Measurements from ENCODE around the gene NAP1L4. TPM values are rescaled to one million over a fixed set of nuclear protein-coding genes. Genes with fewer than 3 reads are reported as not detected.

NAP1L4 gene
- total and polyA plus RNA-seq, 2 of the 4 experiments (the other 2 are of a cell fraction): 71.5 to 80.7 TPM

DNA sequence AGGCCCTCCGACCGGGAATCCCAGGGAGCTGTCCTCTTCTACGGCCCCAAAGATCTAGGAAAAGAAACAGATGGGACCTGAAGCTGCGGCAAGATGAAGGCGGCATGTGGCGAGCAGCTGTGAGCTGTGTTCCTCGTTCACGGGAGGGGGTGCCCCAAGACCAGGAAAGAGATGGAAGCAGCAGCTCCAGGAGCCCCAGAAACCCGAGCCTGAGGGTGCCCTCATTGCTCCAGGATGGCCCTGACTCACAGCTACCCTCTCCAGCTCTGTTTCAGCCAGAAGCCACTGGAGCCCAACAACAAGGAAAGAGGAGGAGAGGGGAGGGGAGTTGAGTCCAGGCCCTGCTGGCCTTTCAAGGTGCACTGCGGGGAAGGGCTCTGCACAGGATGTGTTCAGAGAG is 23.7 kb upstream of the NAP1L4 start:
- ATAC-seq (ENCODE audit: low read depth) (no peak), DNase-seq (no peak)
- WGBS, 2 experiments (ENCODE audit: extremely low coverage in 2 of 2, insufficient read length in 1 of 2): no CpG with 5 or more reads among the region's 10 CpGs
- H3K27me3 ChIP-seq (ENCODE audit: control insufficient read depth, insufficient read depth, low read length): no peaks in the 10 kb centered on the region
- no peak overlapping the region for H2AFZ ChIP-seq (replicated peaks; ENCODE audit: low read length, poor library complexity)
- no TSS peak for BruUV-seq (replicated peaks)
- in situ Hi-C loops (cut with MboI; ENCODE audit: low sequenced_read_pairs): no loop called here
- no peak overlapping the region for H2AK9ac ChIP-seq (replicated peaks; ENCODE audit: low read depth, low read length, poor library complexity)
- H3K27ac ChIP-seq (ENCODE audit: insufficient read depth, low read length): no peak overlapping the region
- H3K79me1 ChIP-seq (ENCODE audit: low read depth in 1 of 2, low read length in 2 of 2): peaks cover 5 to 43% of the 10 kb centered on the region in 2 experiments; a peak in 3 of 4 replicates
- no peak overlapping the region for H3K56ac ChIP-seq (ENCODE audit: extremely low read depth, insufficient read depth, low read length)
- POLR2A ChIA-PET (ENCODE audit: unreplicated experiment): no interaction called here
- no peaks in the 10 kb centered on the region; the same call in 1 of the 2 replicates for H3K9me1 ChIP-seq (ENCODE audit: insufficient read depth, low read length)
- H3K18ac ChIP-seq (ENCODE audit: low read depth, low read length): no peak overlapping the region
- H3K36me3 ChIP-seq (ENCODE audit: control insufficient read depth, insufficient read depth, low read length): peaks cover 76% of the 10 kb centered on the region
- H2BK5ac ChIP-seq (ENCODE audit: low read depth, low read length, poor library complexity, severe bottlenecking): no peak overlapping the region
- no peak overlapping the region for H3K9ac ChIP-seq (ENCODE audit: low read depth, low read length)
- H3K4me2 ChIP-seq (ENCODE audit: low read depth, low read length): no peak overlapping the region
- H3K4me1 ChIP-seq (ENCODE audit: control insufficient read depth, insufficient read depth, low read length): peaks cover 12% of the 10 kb centered on the region; the same call in 1 of the 2 replicates
- H2BK20ac ChIP-seq (ENCODE audit: low read depth, low read length): no peak overlapping the region
- TF ChIP-seq RFX5 (IDR thresholded peaks at IDR 0.05; ENCODE audit: low read depth, low read length) (no peak), CHD1 (IDR thresholded peaks at IDR 0.05; ENCODE audit: low read depth, low read length) (no peak), MXI1 (IDR thresholded peaks at IDR 0.05; ENCODE audit: borderline replicate concordance, low read depth, low read length) (no peak), MAFK (IDR thresholded peaks at IDR 0.05; ENCODE audit: low read depth, low read length) (no peak), RAD21 (IDR thresholded peaks at IDR 0.05; ENCODE audit: low read length) (no peak), BHLHE40 (IDR thresholded peaks at IDR 0.05; ENCODE audit: low read depth, low read length) (no peak), FOS (IDR thresholded peaks at IDR 0.05; ENCODE audit: low read depth, low read length) (no peak), NFE2L2 (IDR thresholded peaks at IDR 0.05; ENCODE audit: low read depth, low read length) (no peak), SMC3 (IDR thresholded peaks at IDR 0.05; ENCODE audit: low read depth, low read length) (no peak), RCOR1 (IDR thresholded peaks at IDR 0.05; ENCODE audit: insufficient replicate concordance, low read length) (no peak), POLR2A (IDR thresholded peaks at IDR 0.05; ENCODE audit: low read depth, low read length) (no peak), MAZ (IDR thresholded peaks at IDR 0.05; ENCODE audit: borderline replicate concordance, low read depth, low read length) (no peak), CEBPB (IDR thresholded peaks at IDR 0.05; ENCODE audit: low read depth, low read length) (no peak)
- TF ChIP-seq, protein P1, sequence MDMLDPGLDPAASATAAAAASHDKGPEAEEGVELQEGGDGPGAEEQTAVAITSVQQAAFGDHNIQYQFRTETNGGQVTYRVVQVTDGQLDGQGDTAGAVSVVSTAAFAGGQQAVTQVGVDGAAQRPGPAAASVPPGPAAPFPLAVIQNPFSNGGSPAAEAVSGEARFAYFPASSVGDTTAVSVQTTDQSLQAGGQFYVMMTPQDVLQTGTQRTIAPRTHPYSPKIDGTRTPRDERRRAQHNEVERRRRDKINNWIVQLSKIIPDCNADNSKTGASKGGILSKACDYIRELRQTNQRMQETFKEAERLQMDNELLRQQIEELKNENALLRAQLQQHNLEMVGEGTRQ (IDR thresholded peaks at IDR 0.05; ENCODE audit: low read depth, low read length): no peak
- TF ChIP-seq, protein P2, sequence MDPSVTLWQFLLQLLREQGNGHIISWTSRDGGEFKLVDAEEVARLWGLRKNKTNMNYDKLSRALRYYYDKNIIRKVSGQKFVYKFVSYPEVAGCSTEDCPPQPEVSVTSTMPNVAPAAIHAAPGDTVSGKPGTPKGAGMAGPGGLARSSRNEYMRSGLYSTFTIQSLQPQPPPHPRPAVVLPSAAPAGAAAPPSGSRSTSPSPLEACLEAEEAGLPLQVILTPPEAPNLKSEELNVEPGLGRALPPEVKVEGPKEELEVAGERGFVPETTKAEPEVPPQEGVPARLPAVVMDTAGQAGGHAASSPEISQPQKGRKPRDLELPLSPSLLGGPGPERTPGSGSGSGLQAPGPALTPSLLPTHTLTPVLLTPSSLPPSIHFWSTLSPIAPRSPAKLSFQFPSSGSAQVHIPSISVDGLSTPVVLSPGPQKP (IDR thresholded peaks at IDR 0.05; ENCODE audit: borderline replicate concordance, low read depth, low read length): no peak
- TF ChIP-seq, protein P3, sequence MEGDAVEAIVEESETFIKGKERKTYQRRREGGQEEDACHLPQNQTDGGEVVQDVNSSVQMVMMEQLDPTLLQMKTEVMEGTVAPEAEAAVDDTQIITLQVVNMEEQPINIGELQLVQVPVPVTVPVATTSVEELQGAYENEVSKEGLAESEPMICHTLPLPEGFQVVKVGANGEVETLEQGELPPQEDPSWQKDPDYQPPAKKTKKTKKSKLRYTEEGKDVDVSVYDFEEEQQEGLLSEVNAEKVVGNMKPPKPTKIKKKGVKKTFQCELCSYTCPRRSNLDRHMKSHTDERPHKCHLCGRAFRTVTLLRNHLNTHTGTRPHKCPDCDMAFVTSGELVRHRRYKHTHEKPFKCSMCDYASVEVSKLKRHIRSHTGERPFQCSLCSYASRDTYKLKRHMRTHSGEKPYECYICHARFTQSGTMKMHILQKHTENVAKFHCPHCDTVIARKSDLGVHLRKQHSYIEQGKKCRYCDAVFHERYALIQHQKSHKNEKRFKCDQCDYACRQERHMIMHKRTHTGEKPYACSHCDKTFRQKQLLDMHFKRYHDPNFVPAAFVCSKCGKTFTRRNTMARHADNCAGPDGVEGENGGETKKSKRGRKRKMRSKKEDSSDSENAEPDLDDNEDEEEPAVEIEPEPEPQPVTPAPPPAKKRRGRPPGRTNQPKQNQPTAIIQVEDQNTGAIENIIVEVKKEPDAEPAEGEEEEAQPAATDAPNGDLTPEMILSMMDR (conservative IDR thresholded peaks at IDR 0.05; ENCODE audit: low read depth, low read length): no peak
- no peak overlapping the region for H3K14ac ChIP-seq (replicated peaks; ENCODE audit: low read depth, low read length)
- CTCF ChIA-PET: interaction anchor here (0.9 kb wide), 1 partner anchor 40 kb away, joined by 4 read pairs; no protein-coding TSS in a partner anchor
- H2BK15ac ChIP-seq (ENCODE audit: low read depth, low read length): no peak overlapping the region
- no peak overlapping the region for H3K4me3 ChIP-seq (ENCODE audit: insufficient read depth, low read depth, low read length)
- H4K91ac ChIP-seq (ENCODE audit: insufficient read depth, low read depth, low read length): no peak overlapping the region
- dilution Hi-C loops (cut with HindIII; ENCODE audit: low sequenced_read_pairs, unreplicated experiment): no loop called here
- no peaks in the 10 kb centered on the region for H3K9me3 ChIP-seq (ENCODE audit: control insufficient read depth, insufficient read depth, low read length)
- no peak overlapping the region for H4K5ac ChIP-seq (ENCODE audit: low read depth, low read length)
- H3K4ac ChIP-seq (ENCODE audit: low read depth, low read length): no peak overlapping the region
- no peak overlapping the region for H3K23ac ChIP-seq (ENCODE audit: low read depth, low read length)
- H4K8ac ChIP-seq (ENCODE audit: low read depth in 2 of 2, low read length in 2 of 2): no peak overlapping the region
- intact Hi-C loops (cut with micrococcal nuclease): no loop called here
- no peak overlapping the region for H2AK5ac ChIP-seq (ENCODE audit: low read depth, low read length)
- no peak overlapping the region for H2BK120ac ChIP-seq (ENCODE audit: low read depth, low read length)
- H4K20me1 ChIP-seq (ENCODE audit: insufficient read depth, low read length): peaks cover 38% of the 10 kb centered on the region

All from IMR-90 (cell line).